ENCODE results near the gene MTUS2.

MTUS2 gene

DNA sequence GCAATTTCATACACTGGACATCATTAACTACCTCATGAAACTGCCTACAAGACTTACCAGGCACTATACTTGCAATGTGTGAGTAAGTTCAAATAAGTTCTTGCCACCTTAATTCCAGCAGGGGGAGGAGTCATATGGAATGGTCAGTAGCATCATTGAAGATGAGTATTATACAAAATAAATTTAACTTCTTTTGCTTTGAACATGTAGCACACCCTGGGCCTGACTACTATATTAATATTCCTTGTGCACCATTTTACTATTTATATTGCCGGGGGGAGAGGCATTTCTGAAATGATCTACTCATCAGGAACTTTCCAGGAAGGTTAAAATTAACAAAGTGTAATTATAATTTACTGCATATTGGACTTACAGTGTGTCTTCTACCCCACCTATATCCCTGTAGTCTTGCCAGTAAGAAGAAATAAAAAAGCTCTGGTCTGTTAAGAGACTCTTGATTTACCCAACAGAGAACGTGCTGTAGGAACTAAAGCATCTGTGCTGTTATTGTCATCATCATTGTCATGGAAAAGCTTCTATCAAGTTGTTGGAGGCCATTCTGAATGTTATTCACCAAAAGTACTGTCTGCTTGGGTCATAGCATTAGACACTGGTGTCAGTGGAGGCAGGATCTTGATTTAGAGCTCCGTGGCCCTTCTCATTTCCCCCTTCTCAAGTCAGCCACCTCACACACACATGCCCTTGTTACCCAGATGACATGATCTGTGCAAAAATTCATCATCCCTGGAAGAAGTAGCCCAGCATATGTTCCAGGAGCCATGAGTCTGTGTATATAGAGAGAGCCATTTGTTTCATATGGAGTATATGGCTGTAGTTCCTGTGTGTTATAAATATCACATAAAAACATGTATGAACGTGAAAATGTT is 147.1 kb downstream of the MTUS2 start:
- no peak for DNase-seq (ENCODE audit: low read depth)
- TF ChIP-seq, protein P1, sequence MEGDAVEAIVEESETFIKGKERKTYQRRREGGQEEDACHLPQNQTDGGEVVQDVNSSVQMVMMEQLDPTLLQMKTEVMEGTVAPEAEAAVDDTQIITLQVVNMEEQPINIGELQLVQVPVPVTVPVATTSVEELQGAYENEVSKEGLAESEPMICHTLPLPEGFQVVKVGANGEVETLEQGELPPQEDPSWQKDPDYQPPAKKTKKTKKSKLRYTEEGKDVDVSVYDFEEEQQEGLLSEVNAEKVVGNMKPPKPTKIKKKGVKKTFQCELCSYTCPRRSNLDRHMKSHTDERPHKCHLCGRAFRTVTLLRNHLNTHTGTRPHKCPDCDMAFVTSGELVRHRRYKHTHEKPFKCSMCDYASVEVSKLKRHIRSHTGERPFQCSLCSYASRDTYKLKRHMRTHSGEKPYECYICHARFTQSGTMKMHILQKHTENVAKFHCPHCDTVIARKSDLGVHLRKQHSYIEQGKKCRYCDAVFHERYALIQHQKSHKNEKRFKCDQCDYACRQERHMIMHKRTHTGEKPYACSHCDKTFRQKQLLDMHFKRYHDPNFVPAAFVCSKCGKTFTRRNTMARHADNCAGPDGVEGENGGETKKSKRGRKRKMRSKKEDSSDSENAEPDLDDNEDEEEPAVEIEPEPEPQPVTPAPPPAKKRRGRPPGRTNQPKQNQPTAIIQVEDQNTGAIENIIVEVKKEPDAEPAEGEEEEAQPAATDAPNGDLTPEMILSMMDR (conservative IDR thresholded peaks at IDR 0.05; ENCODE audit: low read depth, low read length): no peak

DNA sequence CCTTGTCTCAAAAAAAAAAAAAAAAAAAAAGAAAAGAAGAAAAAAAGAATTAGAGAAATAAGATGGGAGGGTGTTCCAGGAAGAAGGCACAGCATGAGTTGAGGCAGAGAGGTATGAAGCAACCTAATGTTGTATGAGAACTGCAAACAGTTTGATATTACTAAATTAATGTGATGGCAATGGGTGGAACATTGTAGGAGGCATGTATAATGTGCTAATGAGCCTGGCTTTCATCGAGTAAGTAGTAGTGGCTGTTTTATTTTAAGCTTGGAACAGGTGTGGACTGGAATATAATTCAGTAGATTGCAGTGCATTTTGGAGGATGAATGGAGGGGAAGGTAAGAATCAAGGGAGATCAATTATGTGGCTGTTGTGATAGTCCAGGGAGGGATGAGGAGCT is 156.1 kb downstream of the MTUS2 start:
- DNase-seq (ENCODE audit: low read depth): no peak

More for the DNA sequence above, 147.1 kb downstream of the MTUS2 start:
- H3K4me3 ChIP-seq (ENCODE audit: low read length): no peak overlapping the region

DNA sequence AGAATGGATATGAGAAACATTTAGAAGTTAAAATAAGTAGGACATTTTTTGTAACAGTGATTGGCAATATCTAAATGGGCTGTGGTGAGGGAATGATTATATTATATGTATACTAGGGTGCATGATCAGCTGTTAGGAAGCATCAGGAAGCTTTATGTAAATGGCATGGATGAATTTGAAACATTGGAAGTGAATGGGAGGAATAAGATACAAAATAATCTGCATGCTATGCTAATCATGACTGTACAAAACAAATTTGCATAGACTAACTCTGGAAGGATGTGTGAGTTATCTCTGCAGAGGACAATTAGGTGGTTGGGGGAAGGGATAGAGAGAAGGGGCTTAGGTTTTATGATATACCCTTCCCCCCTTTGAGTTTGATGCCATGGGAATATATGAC is 156.5 kb downstream of the MTUS2 start:
- DNase-seq (ENCODE audit: low read depth): no peak
- TF ChIP-seq, protein P1 (conservative IDR thresholded peaks at IDR 0.05; ENCODE audit: low read depth, low read length): no peak
- H3K4me3 ChIP-seq (ENCODE audit: low read length): no peak overlapping the region

More for the DNA sequence above, 156.1 kb downstream of the MTUS2 start:
- TF ChIP-seq, protein P1 (conservative IDR thresholded peaks at IDR 0.05; ENCODE audit: low read depth, low read length): no peak
- no peak overlapping the region for H3K4me3 ChIP-seq (ENCODE audit: low read length)

DNA sequence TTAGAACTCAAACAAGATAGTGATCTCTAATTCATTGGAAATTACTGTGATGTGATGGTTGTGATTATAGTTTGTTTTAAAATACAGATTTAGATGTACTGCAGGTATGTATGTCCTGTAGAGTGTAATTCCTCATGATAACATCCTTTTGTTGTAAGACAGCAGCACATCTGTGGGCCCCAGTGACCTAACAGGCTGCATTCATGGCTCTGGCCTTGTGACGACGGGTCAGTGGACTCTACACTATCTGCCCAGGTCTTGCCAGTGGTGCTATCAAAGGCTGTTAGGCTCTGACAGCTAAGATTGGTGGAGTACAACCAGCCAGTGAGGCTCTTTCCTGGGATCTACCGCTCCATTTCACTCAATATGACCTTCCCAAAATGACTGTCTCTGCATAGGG is 158.4 kb downstream of the MTUS2 start:
- no peak overlapping the region for H3K4me3 ChIP-seq (ENCODE audit: low read length)
- TF ChIP-seq, protein P1 (conservative IDR thresholded peaks at IDR 0.05; ENCODE audit: low read depth, low read length): no peak
- DNase-seq (ENCODE audit: low read depth): no peak

DNA sequence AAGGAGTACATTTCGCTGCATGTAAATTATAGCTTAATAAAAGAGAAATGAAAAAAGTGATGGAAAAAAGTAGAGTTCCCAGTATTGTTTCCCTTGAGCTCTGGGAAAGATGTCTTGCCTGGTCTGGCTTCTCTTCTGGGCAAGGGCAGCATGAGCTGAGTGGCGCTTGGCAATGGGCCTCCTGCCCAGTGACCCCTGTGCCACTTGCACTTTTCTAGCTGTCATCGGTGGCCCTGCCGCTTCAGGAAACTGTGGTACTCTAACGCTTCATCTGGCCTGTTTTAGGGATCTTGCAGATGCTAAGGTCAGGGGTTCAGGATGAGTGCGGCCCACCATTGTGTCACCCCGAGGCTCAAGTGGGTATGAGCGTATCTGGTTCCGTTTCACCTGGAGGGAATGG is 161.4 kb downstream of the MTUS2 start:
- TF ChIP-seq, protein P1 (conservative IDR thresholded peaks at IDR 0.05; ENCODE audit: low read depth, low read length): no peak
- H3K4me3 ChIP-seq (ENCODE audit: low read length): no peak overlapping the region
- no peak for DNase-seq (ENCODE audit: low read depth)

DNA sequence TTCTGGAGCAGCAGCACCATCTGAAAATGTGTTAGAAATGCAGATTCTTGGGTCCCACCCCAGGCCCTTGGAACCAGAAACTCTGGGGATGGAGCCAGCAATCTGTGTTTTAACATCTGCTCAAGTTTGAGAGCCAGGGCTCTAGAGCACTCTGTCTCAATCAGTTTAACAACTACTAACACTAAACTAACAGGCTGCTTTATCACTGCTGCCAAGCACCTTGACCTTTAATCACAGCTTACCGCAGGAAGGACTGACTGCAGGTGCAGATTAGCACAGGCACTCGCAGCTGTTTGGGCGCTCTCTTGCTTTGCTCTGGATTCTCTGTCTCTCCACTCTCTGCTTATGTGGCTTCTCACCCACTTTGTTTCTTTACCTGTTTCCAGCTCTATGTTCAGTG is 163.5 kb downstream of the MTUS2 start:
- no peak overlapping the region for H3K4me3 ChIP-seq (ENCODE audit: low read length)
- TF ChIP-seq, protein P1 (conservative IDR thresholded peaks at IDR 0.05; ENCODE audit: low read depth, low read length): no peak
- no peak for DNase-seq (ENCODE audit: low read depth)

DNA sequence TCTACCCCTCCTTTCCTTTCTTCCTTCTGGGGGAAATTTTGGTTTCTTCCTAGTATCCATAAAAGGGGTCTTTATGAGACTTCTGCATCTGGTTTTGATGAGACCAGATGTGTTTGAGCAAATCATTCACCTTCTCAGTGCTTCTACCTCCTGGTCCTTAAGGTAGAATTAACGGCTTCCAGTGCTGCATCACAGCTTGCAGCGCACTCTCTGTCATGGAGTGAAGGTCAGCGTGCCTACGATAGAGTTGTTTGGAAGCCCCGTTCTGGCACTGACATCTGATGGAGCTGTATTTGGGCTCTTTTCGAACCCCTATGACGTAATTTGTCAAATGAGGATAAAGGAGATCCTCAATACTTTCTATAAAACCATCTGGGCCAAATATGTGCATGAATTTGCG is 164.2 kb downstream of the MTUS2 start:
- H3K4me3 ChIP-seq (ENCODE audit: low read length): no peak overlapping the region
- DNase-seq (ENCODE audit: low read depth): no peak
- TF ChIP-seq, protein P1 (conservative IDR thresholded peaks at IDR 0.05; ENCODE audit: low read depth, low read length): no peak
